HG02885 (cell line): ENCODE results near the gene NFYB.
"Not testable (repeated sequence)": the region's sequence is repeated elsewhere in the genome, so short reads cannot be mapped to it uniquely, and the experiment has no call there.

Experiments used
- ATAC-seq: cut with Tn5 transposase; IDR thresholded peaks from one replicate; pipeline ENCODE4 v1.9.1; 2021; ENCODE audit warnings: mild to moderate bottlenecking; ENCODE audit not compliant: unreplicated experiment, poor library complexity

Gene NFYB

GRCh38 chr12:104137902-104138796 is at the start of gene NFYB:
NFYB (minus strand) TSS chr12:104138210; CDS start chr12:104135453, 2,757 bp downstream.
- peak; percentile 92 for ATAC-seq

- ATAC-seq, result no peak
Observed at GRCh38 chr12:104187446-104188155, 49.6 kb upstream of the NFYB start.

- no peak for ATAC-seq
Observed at GRCh38 chr12:104183443-104183842, 45.4 kb upstream of the NFYB start.

- ATAC-seq, result no peak
Observed at GRCh38 chr12:104182621-104183378, 44.8 kb upstream of the NFYB start.

GRCh38 chr12:104182144-104182543 is 44.1 kb upstream of the NFYB start:
- no peak for ATAC-seq

- ATAC-seq, result no peak
Observed at GRCh38 chr12:104181313-104181712, 43.3 kb upstream of the NFYB start.

- ATAC-seq, result no peak
Observed at GRCh38 chr12:104180374-104180773, 42.4 kb upstream of the NFYB start.

GRCh38 chr12:104177663-104178501 is 39.9 kb upstream of the NFYB start:
- no peak for ATAC-seq

GRCh38 chr12:104177336-104177662 is 39.3 kb upstream of the NFYB start:
- ATAC-seq, result no peak

GRCh38 chr12:104175726-104176247 is 37.8 kb upstream of the NFYB start:
- no peak for ATAC-seq

- ATAC-seq, result not testable (repeated sequence)
Observed at GRCh38 chr12:104173804-104174203, 35.8 kb upstream of the NFYB start.

GRCh38 chr12:104172570-104172947 is 34.5 kb upstream of the NFYB start:
- no peak for ATAC-seq

GRCh38 chr12:104171785-104172569 is 34.0 kb upstream of the NFYB start:
- ATAC-seq, result no peak

- ATAC-seq, result no peak
Observed at GRCh38 chr12:104168596-104168995, 30.6 kb upstream of the NFYB start.

GRCh38 chr12:104167519-104168458 is 29.8 kb upstream of the NFYB start:
- no peak for ATAC-seq

- ATAC-seq, result no peak
Observed at GRCh38 chr12:104166465-104166864, 28.5 kb upstream of the NFYB start.

- no peak for ATAC-seq
Observed at GRCh38 chr12:104165801-104166200, 27.8 kb upstream of the NFYB start.

GRCh38 chr12:104164634-104165033 is 26.6 kb upstream of the NFYB start:
- no peak for ATAC-seq
